GM19351 (cell line): ENCODE data around the gene PDGFRB.

ENCODE experiments used
- ATAC-seq: cut with Tn5 transposase; IDR thresholded peaks from one replicate; pipeline ENCODE4 v1.9.1; 2021; ENCODE audit warnings: mild to moderate bottlenecking, moderate library complexity; ENCODE audit not compliant: unreplicated experiment

Gene PDGFRB

GRCh38 chr5:150133581-150134197, 22.0 kb downstream of the PDGFRB start:
- no peak for ATAC-seq

GRCh38 chr5:150132740-150133139, 22.9 kb downstream of the PDGFRB start:
- ATAC-seq: no peak

- no peak for ATAC-seq
These were observed 23.5 kb downstream of the PDGFRB start for GRCh38 chr5:150131978-150132694.

GRCh38 chr5:150131461-150131860, 24.2 kb downstream of the PDGFRB start:
- ATAC-seq: no peak

GRCh38 chr5:150130493-150130922, 25.1 kb downstream of the PDGFRB start:
- ATAC-seq: no peak

- ATAC-seq: peak; percentile 74
These were observed 25.7 kb downstream of the PDGFRB start for GRCh38 chr5:150129813-150130492.

- no peak for ATAC-seq
These were observed 26.2 kb downstream of the PDGFRB start for GRCh38 chr5:150129454-150129812.

GRCh38 chr5:150126921-150127265, 28.8 kb downstream of the PDGFRB start:
- ATAC-seq: no peak

GRCh38 chr5:150126199-150126920, 29.3 kb downstream of the PDGFRB start:
- ATAC-seq: no peak

GRCh38 chr5:150125334-150125733, 30.3 kb downstream of the PDGFRB start:
- ATAC-seq: no peak

GRCh38 chr5:150124596-150124995, 31.0 kb downstream of the PDGFRB start:
- ATAC-seq: no peak

- no peak for ATAC-seq
These were observed 31.5 kb downstream of the PDGFRB start for GRCh38 chr5:150124111-150124557.

GRCh38 chr5:150123542-150123941, 32.1 kb downstream of the PDGFRB start:
- ATAC-seq: no peak

- no peak for ATAC-seq
These were observed 32.8 kb downstream of the PDGFRB start for GRCh38 chr5:150122536-150123481.

GRCh38 chr5:150122158-150122510, 33.5 kb downstream of the PDGFRB start:
- peak; percentile 95 for ATAC-seq

- ATAC-seq: no peak
These were observed 34.0 kb downstream of the PDGFRB start for GRCh38 chr5:150121448-150122157.

GRCh38 chr5:150120617-150121447, 34.8 kb downstream of the PDGFRB start:
- no peak for ATAC-seq

- no peak for ATAC-seq
These were observed 35.6 kb downstream of the PDGFRB start for GRCh38 chr5:150120062-150120441.
